ENCODE results near the gene STK32C.

STK32C gene

GRCh38 chr10:132242103-132242840 is 65.5 kb downstream of the STK32C start:
- no peak overlapping the region for H3K4me3 ChIP-seq (ENCODE audit: low read depth, low read length)
- DNase-seq (ENCODE audit: low read depth) = no peak
- no peak for TF ChIP-seq CTCF (conservative IDR thresholded peaks at IDR 0.05; ENCODE audit: low read depth, low read length)

- TF ChIP-seq CTCF (conservative IDR thresholded peaks at IDR 0.05; ENCODE audit: low read depth, low read length) = no peak
- peak; percentile 25 for DNase-seq (ENCODE audit: low read depth)
- H3K4me3 ChIP-seq (ENCODE audit: low read depth, low read length) = no peak overlapping the region
These were observed 66.3 kb downstream of the STK32C start for GRCh38 chr10:132241496-132241895.

GRCh38 chr10:132241086-132241485 is 66.7 kb downstream of the STK32C start:
- no peak for DNase-seq (ENCODE audit: low read depth)
- TF ChIP-seq CTCF (conservative IDR thresholded peaks at IDR 0.05; ENCODE audit: low read depth, low read length) = no peak

GRCh38 chr10:132240581-132240980 is 67.2 kb downstream of the STK32C start:
- no peak overlapping the region for H3K4me3 ChIP-seq (ENCODE audit: low read depth, low read length)
- DNase-seq (ENCODE audit: low read depth) = no peak
- no peak for TF ChIP-seq CTCF (conservative IDR thresholded peaks at IDR 0.05; ENCODE audit: low read depth, low read length)

More at GRCh38 chr10:132241086-132241485, 66.7 kb downstream of the STK32C start:
- H3K4me3 ChIP-seq (ENCODE audit: low read depth, low read length) = no peak overlapping the region

GRCh38 chr10:132240156-132240555 is 67.6 kb downstream of the STK32C start:
- DNase-seq (ENCODE audit: low read depth) = no peak
- no peak for TF ChIP-seq CTCF (conservative IDR thresholded peaks at IDR 0.05; ENCODE audit: low read depth, low read length)
- no peak overlapping the region for H3K4me3 ChIP-seq (ENCODE audit: low read depth, low read length)

- peak; percentile 24 for DNase-seq (ENCODE audit: low read depth)
- H3K4me3 ChIP-seq (ENCODE audit: low read depth, low read length) = no peak overlapping the region
- no peak for TF ChIP-seq CTCF (conservative IDR thresholded peaks at IDR 0.05; ENCODE audit: low read depth, low read length)
These were observed 68.4 kb downstream of the STK32C start for GRCh38 chr10:132239126-132240031.

All from choroid plexus epithelial cell (primary cell).